HepG2 (cell line): Measurements from ENCODE around the gene EIF3L. TPM values are rescaled to one million over a fixed set of nuclear protein-coding genes. Genes with fewer than 3 reads are reported as not detected.
A peak's percentile ranks its signal among the peaks of the same experiment; 100 is the strongest.

Source experiments
- ATAC-seq: fragments of 200-7000 bp; cut with Tn5 transposase; 3 replicates; pipeline ENCODE4 v1.9.1; 2020; ENCODE audit warnings: mild to moderate bottlenecking, moderate library complexity
- BruUV-seq: library from RNA; stranded (reverse); fragments of 400-500 nt; replicated peaks from 2 replicates; lab custom pipeline; 2021; lab: Mats Ljungman, UMichigan
- CTCF ChIA-PET: fragments of 300-600 bp; formaldehyde crosslinking; extraction: SDS; loops from one replicate; lab custom pipeline; 2021; ENCODE audit warnings: low total read pairs, inconsistent platforms, low intra/inter-chr PET ratio; lab: Yijun Ruan, JAX
- POLR2A ChIA-PET: fragments of 350-600 bp; sonication (Branson Sonifier 250); formaldehyde crosslinking; loops from one replicate; lab custom pipeline; 2020; ENCODE audit warnings: antibody characterized with exemption, inconsistent platforms; lab: Yijun Ruan, JAX
- DNase-seq: peaks from one replicate; pipeline ENCODE4 v3.0.0-alpha.2; 2015; ENCODE audit warnings: low spot score
- FAIRE-seq: peaks from 3 replicates; lab custom pipeline; 2011; peaks lifted over from hg19 to GRCh38; lab: Jason Lieb, UNC
- H2AFZ ChIP-seq: one replicate; pipeline ENCODE4 v1.6.1; 2011; ENCODE audit warnings: low read length, inconsistent platforms
- H3K27ac ChIP-seq: fragments of 300-600 bp; 3 replicates; pipeline ENCODE4 v1.8.0; 2011; ENCODE audit warnings: mixed run types, mild to moderate bottlenecking, mixed read lengths, low read length, inconsistent platforms; ENCODE audit not compliant: insufficient read depth; ENCODE audit errors: extremely low read length
- H3K27me3 ChIP-seq, 2 experiments: fragments of 200-600 bp in 1 of 2; 2 replicates in 1 of 2; 3 replicates in 1 of 2; pipeline versions ENCODE4 v1.6.0 to v1.8.0; 2011; ENCODE audit warnings: low read length in 2 of 2, mild to moderate bottlenecking in 2 of 2, moderate library complexity in 2 of 2, inconsistent platforms in 1 of 2; ENCODE audit not compliant: insufficient read depth in 2 of 2, control insufficient read depth in 1 of 2
- H3K36me3 ChIP-seq, 2 experiments: fragments of 200-600 bp in 1 of 2; replicated peaks in 1 of 2; 2 replicates in 1 of 2; 3 replicates in 1 of 2; pipeline versions ENCODE4 v1.5.1 to v1.8.0; 2011; ENCODE audit warnings: low read length in 2 of 2, inconsistent platforms in 1 of 2; ENCODE audit not compliant: insufficient read depth in 2 of 2, control insufficient read depth in 1 of 2
- H3K4me1 ChIP-seq: 2 replicates; pipeline ENCODE4 v1.5.1; 2012; ENCODE audit warnings: low read length, inconsistent platforms; ENCODE audit not compliant: insufficient read depth
- H3K4me2 ChIP-seq: 2 replicates; pipeline ENCODE4 v1.6.0; 2011; ENCODE audit warnings: low read depth, low read length, inconsistent platforms
- H3K4me3 ChIP-seq, 3 experiments: fragments of 200-600 bp in 1 of 3; sonication (generic), shearing (Covaris generic) in 1 of 3; replicated peaks in 1 of 3; 2 replicates each; pipeline ENCODE4 v1.5.1; 2011 to 2016; ENCODE audit warnings: low read length in 3 of 3, inconsistent platforms in 2 of 3, low read depth in 2 of 3, mild to moderate bottlenecking in 2 of 3, control low read depth in 1 of 3, mixed read lengths in 1 of 3; ENCODE audit not compliant: insufficient read depth in 1 of 3
- H3K79me2 ChIP-seq: one replicate; pipeline ENCODE4 v1.6.1; 2011; ENCODE audit warnings: low read length, inconsistent platforms; ENCODE audit not compliant: insufficient read depth
- H3K9ac ChIP-seq: 2 replicates; pipeline ENCODE4 v1.6.0; 2011; ENCODE audit warnings: mild to moderate bottlenecking, low read depth, low read length, inconsistent platforms; ENCODE audit not compliant: insufficient read depth
- H3K9me3 ChIP-seq: 2 replicates; pipeline ENCODE4 v1.5.1; 2012; ENCODE audit warnings: mild to moderate bottlenecking, low read length
- H4K20me1 ChIP-seq: 2 replicates; pipeline ENCODE4 v1.6.0; 2011; ENCODE audit warnings: inconsistent platforms, mild to moderate bottlenecking, low read length, moderate library complexity; ENCODE audit not compliant: insufficient read depth
- BCL6 ChIP-seq: IDR thresholded peaks from 2 replicates; pipeline ENCODE4 v1.6.1; 2016; ENCODE audit warnings: missing genetic modification reagents, missing compliant biosample characterization
- SUZ12 ChIP-seq: fragments of 150-350 bp; IDR thresholded peaks from 2 replicates; pipeline ENCODE4 v1.6.1; 2014; ENCODE audit warnings: low read depth, low read length
- ZNF280D ChIP-seq: sonication (generic); formaldehyde crosslinking; IDR thresholded peaks from 2 replicates; pipeline ENCODE4 v1.5.1; 2020; ENCODE audit warnings: mild to moderate bottlenecking, missing genetic modification reagents
- ZSCAN29 ChIP-seq: sonication (generic); formaldehyde crosslinking; conservative IDR thresholded peaks from 2 replicates; pipeline ENCODE4 v1.4.0; 2020; ENCODE audit warnings: mild to moderate bottlenecking, missing genetic modification reagents
- WGBS: methylation state at CpG from one replicate; pipeline ENCODE4 v1.1.6; 2017; ENCODE audit warnings: low lambda C conversion rate; 5-methylcytosine and 5-hydroxymethylcytosine counted together
- in situ Hi-C: cut with HindIII; loops from 2 replicates; pipeline ENCODE4 v1.10.0; 2017; ENCODE audit warnings: low pct_unique_long_range_greater_than_20kb; ENCODE audit not compliant: extremely low pct_ligation_motif_present
- intact Hi-C: fragments of 100-400 bp; cut with micrococcal nuclease; formaldehyde crosslinking; loops from one replicate; pipeline ENCODE4 v1.10.0; 2022; ENCODE audit not compliant: unreplicated experiment
- polyA plus RNA-seq, 8 experiments: library from polyadenylated mRNA; depleted of rRNA in 3 of 8; stranded (reverse) in 7 of 8; unstranded in 1 of 8; fragments of >200 nt; fragmentation: Illumina TruSeq in 4 of 8; extraction: Trizol in 4 of 8; gene quantifications; 2 replicates each; pipeline versions ENCODE4 v1.2.1 to v1.2.3, GENCODE V29; 2011 to 2016; ENCODE audit warnings: low read depth in 4 of 8, missing spikeins in 1 of 8, mixed read lengths in 1 of 8; ENCODE audit not compliant: insufficient read depth in 1 of 8
- total RNA-seq, 5 experiments: library from RNA; depleted of rRNA; stranded (reverse); fragments of >200 nt; fragmentation: Illumina TruSeq; extraction: Trizol; gene quantifications; 2 replicates each; pipeline ENCODE4 v1.2.3, GENCODE V29; 2016; ENCODE audit warnings: low read depth in 1 of 5

Gene EIF3L
- total and polyA plus RNA-seq, 2 of the 13 experiments (the other 11 are each of a cell fraction or from before 2014, with no cell fraction given): 514 to 793 TPM

- peaks cover 52% of the 10 kb centered on the region for H3K4me1 ChIP-seq
- no peaks in the 10 kb centered on the region for H3K79me2 ChIP-seq
- H3K4me2 ChIP-seq: no peak overlapping the region
- POLR2A ChIA-PET: interaction anchor here (2.1 to 6.8 kb wide), 2 partner anchors 16 to 28 kb away, joined by 5 to 69 read pairs; partner anchors contain the start of gene MICALL1
- ATAC-seq (no peak), DNase-seq (no peak), FAIRE-seq (no peak)
- no peaks in the 10 kb centered on the region for H4K20me1 ChIP-seq
- H3K4me3 ChIP-seq: no peak overlapping the region
- no peak overlapping the region for H2AFZ ChIP-seq
- intact Hi-C loops: no loop called here
- BruUV-seq: TSS peak; percentile 34
- no peak overlapping the region for H3K9ac ChIP-seq
- 93% methylated on average over 3 of the region's 3 CpGs for WGBS
- in situ Hi-C loops: no loop called here
- no peaks in the 10 kb centered on the region for H3K9me3 ChIP-seq
- H3K27me3 ChIP-seq: no peaks in the 10 kb centered on the region
- no peak overlapping the region for H3K27ac ChIP-seq
- peaks cover 12 to 32% of the 10 kb centered on the region in 2 experiments for H3K36me3 ChIP-seq
- TF ChIP-seq BCL6 (CRISPR knock-in tag) (peak; percentile 40; the same call in 1 of the 2 replicates), ZNF280D (CRISPR knock-in tag) (no peak)
- CTCF ChIA-PET: no interaction called here
These were observed 42.7 kb downstream of the EIF3L start for GRCh38 chr22:37891926-37892325.

GRCh38 chr22:37892566-37893335 lies 43.5 kb downstream of the EIF3L start:
- Histone ChIP-seq H3K9ac (no peak overlapping the region), H3K36me3 (peaks cover 9 to 23% of the 10 kb centered on the region in 2 experiments), H3K27ac (no peak overlapping the region), H3K4me3 (no peak overlapping the region), H3K27me3 (no peaks in the 10 kb centered on the region), H3K79me2 (no peaks in the 10 kb centered on the region), H2AFZ (no peak overlapping the region), H4K20me1 (no peaks in the 10 kb centered on the region), H3K4me2 (no peak overlapping the region), H3K9me3 (no peaks in the 10 kb centered on the region), H3K4me1 (peaks cover 60% of the 10 kb centered on the region)
- ChIA-PET CTCF (no interaction called here), POLR2A (interaction anchor here (1.1 to 6.8 kb wide), 3 partner anchors 15 to 61 kb away, joined by 5 to 69 read pairs (median 5); partner anchors contain the start of genes C22orf23, MICALL1 and POLR2F)
- TF ChIP-seq SUZ12 (no peak), ZSCAN29 (CRISPR knock-in tag) (0 out of 2 replicates have a peak, but pooled peaks have one; percentile 20)
- ATAC-seq (no peak), DNase-seq (no peak), FAIRE-seq (no peak)
- in situ Hi-C loops: no loop called here
- no TSS peak for BruUV-seq
- 98% methylated on average over 5 of the region's 7 CpGs for WGBS
- intact Hi-C loops: no loop called here
